GM23338 (cell line): Measurements from ENCODE around the gene DCAF12. TPM values are rescaled to one million over a fixed set of nuclear protein-coding genes. Genes with fewer than 3 reads are reported as not detected.

ENCODE experiments used
- NANOG ChIP-seq: IDR thresholded peaks from 2 replicates; pipeline ENCODE4 v1.6.1; 2016; ENCODE audit warnings: antibody characterized with exemption, borderline replicate concordance
- ZNF462 ChIP-seq: fragments of 250-450 bp; sonication (Bioruptor Pico); IDR thresholded peaks from 2 replicates; pipeline ENCODE4 v1.5.0; 2020; ENCODE audit warnings: mild to moderate bottlenecking, moderate library complexity
- polyA plus RNA-seq: library from polyadenylated mRNA; unstranded; fragments of >200 nt; fragmentation: Nextera tagmentation; extraction: Ambion mirVana; gene quantifications from 2 replicates; pipeline ENCODE4 v1.2.1, GENCODE V29; 2016
- small RNA-seq: library from RNA; depleted of rRNA; stranded (forward); fragments of <200 nt; gene quantifications from one replicate; pipeline ENCODE3, GENCODE V24; 2014; ENCODE audit warnings: low replicate concordance
- total RNA-seq: library from RNA; depleted of rRNA; stranded (reverse); fragments of >200 nt; shearing (Covaris generic); gene quantifications from 2 replicates; pipeline ENCODE4 v1.2.3, GENCODE V29; 2014; rRNA removed

DCAF12 gene
- total and polyA plus RNA-seq, 2 experiments from 2014 or later: 9.5 to 20.7 TPM

- TF ChIP-seq ZNF462 (CRISPR knock-in tag) (no peak), NANOG (no peak)
These were observed 89.9 kb downstream of the DCAF12 start (continued) for GRCh38 chr9:34036625-34037024.

Small RNA genes lying within 50 kb of the gene (small RNA-seq; reads per million reads assigned to genes)
- 0.12 reads per million for gene RN7SKP114

Other genes with a start within 250 kb of the DCAF12 start
- gene UBAP2, start 77.8 kb downstream of the DCAF12 start, total RNA-seq: 51.7 and 56.4 TPM in 2 replicates
- gene UBAP2, start 77.8 kb downstream of the DCAF12 start, polyA plus RNA-seq: 47.4 and 57.7 TPM in 2 replicates
- gene UBAP1, start 52.3 kb upstream of the DCAF12 start, total RNA-seq: 20.7 and 24.9 TPM in 2 replicates
- 16.8 and 17.4 TPM in 2 replicates for gene UBAP1, start 52.3 kb upstream of the DCAF12 start, polyA plus RNA-seq
- 4.4 and 4.7 TPM in 2 replicates for gene KIF24, start 202.6 kb upstream of the DCAF12 start, total RNA-seq
- gene KIF24, start 202.6 kb upstream of the DCAF12 start, polyA plus RNA-seq: 1.0 and 1.3 TPM in 2 replicates
- 9.5 and 12.1 TPM in 2 replicates for gene NUDT2, start 202.9 kb upstream of the DCAF12 start, total RNA-seq
- gene NUDT2, start 202.9 kb upstream of the DCAF12 start, polyA plus RNA-seq: 16.4 and 16.9 TPM in 2 replicates